PC-9 (cell line): ENCODE results near the gene LCLAT1. TPM values are rescaled to one million over a fixed set of nuclear protein-coding genes. Genes with fewer than 3 reads are reported as not detected.

Experiments
- BruUV-seq: library from RNA; stranded (reverse); fragments of 400-500 nt; replicated peaks from 2 replicates; lab custom pipeline; 2021; lab: Mats Ljungman, UMichigan
- CTCF ChIA-PET: fragments of 300-600 bp; sonication (Branson Sonifier 250); formaldehyde crosslinking; loops from one replicate; lab custom pipeline; 2022; ENCODE audit warnings: antibody characterized with exemption; lab: Charles Lee
- POLR2A ChIA-PET: fragments of 300-600 bp; sonication (Branson Sonifier 250); formaldehyde crosslinking; loops from one replicate; lab custom pipeline; 2022; ENCODE audit warnings: antibody characterized with exemption; ENCODE audit not compliant: unreplicated experiment; lab: Charles Lee
- DNase-seq, 2 experiments: peaks; one replicate each; pipeline versions ENCODE4 v3.0.0 to v3.0.0-alpha.2; 2015 to 2022; ENCODE audit warnings: mixed read lengths in 1 of 2
- H2AFZ ChIP-seq: fragments of 200-600 bp; sonication (generic); 2 replicates; pipeline ENCODE4 v1.8.1; 2017; ENCODE audit warnings: antibody characterized with exemption
- H3F3A ChIP-seq: fragments of 200-600 bp; sonication (generic); 2 replicates; pipeline ENCODE4 v1.8.1; 2017; ENCODE audit warnings: antibody characterized with exemption, mild to moderate bottlenecking, low read depth; ENCODE audit not compliant: insufficient read depth
- H3K27ac ChIP-seq: fragments of 200-600 bp; sonication (generic); 2 replicates; pipeline ENCODE4 v1.6.1; 2016; ENCODE audit warnings: mixed run types
- H3K27me3 ChIP-seq: fragments of 200-600 bp; sonication (generic); 2 replicates; pipeline ENCODE4 v1.6.1; 2016; ENCODE audit warnings: low read depth, mixed run types; ENCODE audit not compliant: insufficient read depth
- H3K36me3 ChIP-seq: fragments of 200-600 bp; sonication (generic); 2 replicates; pipeline ENCODE4 v1.6.1; 2016; ENCODE audit warnings: low read depth, mixed run types
- H3K4me1 ChIP-seq: fragments of 200-600 bp; sonication (generic); replicated peaks from 2 replicates; pipeline ENCODE4 v1.6.1; 2016; ENCODE audit warnings: mixed run types; ENCODE audit not compliant: insufficient read depth
- H3K4me2 ChIP-seq: fragments of 200-600 bp; sonication (generic); 2 replicates; pipeline ENCODE4 v1.6.1; 2017; ENCODE audit warnings: mixed run types
- H3K4me3 ChIP-seq: fragments of 200-600 bp; sonication (generic); 2 replicates; pipeline ENCODE4 v1.6.1; 2016; ENCODE audit warnings: mixed run types
- H3K79me2 ChIP-seq: fragments of 200-600 bp; sonication (generic); 2 replicates; pipeline ENCODE4 v1.6.1; 2017; ENCODE audit warnings: low read depth, mixed run types
- H3K9me2 ChIP-seq: fragments of 200-600 bp; sonication (generic); 2 replicates; pipeline ENCODE4 v1.8.1; 2017; ENCODE audit warnings: mild to moderate bottlenecking; ENCODE audit not compliant: insufficient read depth
- H3K9me3 ChIP-seq: fragments of 200-600 bp; sonication (generic); 2 replicates; pipeline ENCODE4 v1.8.1; 2016; ENCODE audit warnings: low read depth; ENCODE audit not compliant: insufficient read depth
- H4K20me1 ChIP-seq: fragments of 200-600 bp; sonication (generic); 2 replicates; pipeline ENCODE4 v1.8.1; 2017; ENCODE audit not compliant: insufficient read depth
- EZH2 ChIP-seq: fragments of 200-600 bp; sonication (generic); IDR thresholded peaks from 2 replicates; pipeline ENCODE4 v1.8.0; 2017; ENCODE audit warnings: antibody characterized with exemption, low read depth
- intact Hi-C: fragments of 100-400 bp; cut with micrococcal nuclease; formaldehyde crosslinking; loops from one replicate; pipeline ENCODE4 v1.10.0; 2022; ENCODE audit not compliant: unreplicated experiment
- total RNA-seq: library from RNA; stranded (reverse); gene quantifications from 2 replicates; pipeline ENCODE4 v1.2.3, GENCODE V29; 2021
- TF ChIP-seq, protein P1 (sequence below): fragments of 200-600 bp; sonication (generic); conservative IDR thresholded peaks from 2 replicates; pipeline ENCODE4 v1.6.1; 2017; ENCODE audit warnings: mixed run types, antibody characterized with exemption, mild to moderate bottlenecking, moderate library complexity

LCLAT1 gene
- total RNA-seq, 1 experiment from 2014 or later: 35.7 TPM

DNA sequence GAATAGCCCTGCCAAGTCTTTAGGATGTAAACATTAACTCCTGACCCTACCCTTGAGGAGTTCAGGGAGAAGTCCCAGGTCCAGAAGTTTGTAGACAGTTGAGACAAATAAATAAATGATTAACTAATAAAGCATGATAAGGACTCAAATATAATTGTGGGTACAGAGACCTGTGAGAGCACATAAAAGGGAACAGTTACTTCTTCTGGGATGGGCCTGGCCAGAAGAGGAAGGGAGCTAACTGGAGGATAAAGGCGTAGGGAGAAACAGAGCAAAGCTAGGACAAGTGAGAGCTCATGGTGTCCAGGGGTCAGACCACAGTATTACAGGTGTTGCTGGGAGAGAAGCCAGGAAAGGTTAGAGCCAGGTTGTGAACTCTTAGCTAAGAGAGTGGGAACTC lies 3.0 kb downstream of the LCLAT1 start:
- CTCF ChIA-PET: interaction anchor here (0.6 kb wide), 1 partner anchor 31 kb away, joined by 3 read pairs; no protein-coding TSS in a partner anchor
- Histone ChIP-seq H3K9me3 (no peaks in the 10 kb centered on the region), H3F3A (no peaks in the 10 kb centered on the region), H3K27me3 (no peaks in the 10 kb centered on the region), H3K4me3 (no peak overlapping the region), H3K27ac (no peak overlapping the region), H3K4me1 (peaks cover 23% of the 10 kb centered on the region), H3K36me3 (peaks cover 4% of the 10 kb centered on the region; the same call in 1 of the 2 replicates), H3K9me2 (no peaks in the 10 kb centered on the region), H3K4me2 (no peak overlapping the region), H2AFZ (no peak overlapping the region), H3K79me2 (peaks cover 67% of the 10 kb centered on the region), H4K20me1 (peaks cover 10% of the 10 kb centered on the region; the same call in 1 of the 2 replicates)
- POLR2A ChIA-PET: no interaction called here
- no peak for DNase-seq
- intact Hi-C loops: no loop called here
- TF ChIP-seq, protein P1, sequence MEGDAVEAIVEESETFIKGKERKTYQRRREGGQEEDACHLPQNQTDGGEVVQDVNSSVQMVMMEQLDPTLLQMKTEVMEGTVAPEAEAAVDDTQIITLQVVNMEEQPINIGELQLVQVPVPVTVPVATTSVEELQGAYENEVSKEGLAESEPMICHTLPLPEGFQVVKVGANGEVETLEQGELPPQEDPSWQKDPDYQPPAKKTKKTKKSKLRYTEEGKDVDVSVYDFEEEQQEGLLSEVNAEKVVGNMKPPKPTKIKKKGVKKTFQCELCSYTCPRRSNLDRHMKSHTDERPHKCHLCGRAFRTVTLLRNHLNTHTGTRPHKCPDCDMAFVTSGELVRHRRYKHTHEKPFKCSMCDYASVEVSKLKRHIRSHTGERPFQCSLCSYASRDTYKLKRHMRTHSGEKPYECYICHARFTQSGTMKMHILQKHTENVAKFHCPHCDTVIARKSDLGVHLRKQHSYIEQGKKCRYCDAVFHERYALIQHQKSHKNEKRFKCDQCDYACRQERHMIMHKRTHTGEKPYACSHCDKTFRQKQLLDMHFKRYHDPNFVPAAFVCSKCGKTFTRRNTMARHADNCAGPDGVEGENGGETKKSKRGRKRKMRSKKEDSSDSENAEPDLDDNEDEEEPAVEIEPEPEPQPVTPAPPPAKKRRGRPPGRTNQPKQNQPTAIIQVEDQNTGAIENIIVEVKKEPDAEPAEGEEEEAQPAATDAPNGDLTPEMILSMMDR: no peak
- no peak for TF ChIP-seq EZH2
- BruUV-seq: no TSS peak

GRCh38 chr2:30453498-30453897 lies 6.5 kb downstream of the LCLAT1 start:
- Histone ChIP-seq H3K27ac (no peak overlapping the region), H3K4me2 (no peak overlapping the region), H3K79me2 (peaks cover 87% of the 10 kb centered on the region), H3F3A (no peaks in the 10 kb centered on the region), H4K20me1 (peaks cover 20% of the 10 kb centered on the region), H3K4me1 (peaks cover 7% of the 10 kb centered on the region), H3K27me3 (no peaks in the 10 kb centered on the region), H3K4me3 (no peak overlapping the region), H3K9me3 (no peaks in the 10 kb centered on the region), H2AFZ (no peak overlapping the region), H3K36me3 (peaks cover 4% of the 10 kb centered on the region; the same call in 1 of the 2 replicates), H3K9me2 (no peaks in the 10 kb centered on the region)
- TF ChIP-seq EZH2: no peak
- TF ChIP-seq, protein P1: no peak
- intact Hi-C loops: no loop called here
- DNase-seq: no peak
- BruUV-seq: no TSS peak
- ChIA-PET CTCF (no interaction called here), POLR2A (no interaction called here)

- no peaks in the 10 kb centered on the region for H3K4me1 ChIP-seq
- no peak overlapping the region for H3K27ac ChIP-seq
- peaks cover 4% of the 10 kb centered on the region; the same call in 1 of the 2 replicates for H3K36me3 ChIP-seq
- no peaks in the 10 kb centered on the region for H3F3A ChIP-seq
- DNase-seq: no peak
- H3K4me3 ChIP-seq: no peak overlapping the region
- H3K27me3 ChIP-seq: no peaks in the 10 kb centered on the region
- POLR2A ChIA-PET: no interaction called here
- H3K9me3 ChIP-seq: no peaks in the 10 kb centered on the region
- H4K20me1 ChIP-seq: peaks cover 20% of the 10 kb centered on the region
- intact Hi-C loops: no loop called here
- TF ChIP-seq EZH2: no peak
- TF ChIP-seq, protein P1: no peak
- H3K79me2 ChIP-seq: peaks cover 76% of the 10 kb centered on the region
- BruUV-seq: no TSS peak
- no peaks in the 10 kb centered on the region for H3K9me2 ChIP-seq
- no peak overlapping the region for H2AFZ ChIP-seq
- CTCF ChIA-PET: no interaction called here
- no peak overlapping the region for H3K4me2 ChIP-seq
Measured at GRCh38 chr2:30454571-30454970, 7.5 kb downstream of the LCLAT1 start.
